SKM-1 treated with dmso at 0.1 percent for 144 hours (cell line): Measurements from ENCODE around the gene PDE1A.

Experiments
- DNase-seq: peaks from one replicate; lab custom pipeline; 2025; ENCODE audit not compliant: unreplicated experiment; lab: John Stamatoyannopoulos, UW

Gene PDE1A

GRCh38 chr2:182220335-182220734, 206.5 kb downstream of the PDE1A start:
- DNase-seq = no peak

GRCh38 chr2:182210669-182211068, 216.2 kb downstream of the PDE1A start:
- no peak for DNase-seq

GRCh38 chr2:182208421-182208820, 218.4 kb downstream of the PDE1A start:
- no peak for DNase-seq

GRCh38 chr2:182207049-182207746, 219.6 kb downstream of the PDE1A start:
- no peak for DNase-seq

- no peak for DNase-seq
These were observed 229.3 kb downstream of the PDE1A start for GRCh38 chr2:182197529-182197928.

GRCh38 chr2:182193291-182193690, 233.5 kb downstream of the PDE1A start:
- no peak for DNase-seq

- no peak for DNase-seq
These were observed 235.8 kb downstream of the PDE1A start for GRCh38 chr2:182191061-182191460.

- DNase-seq = no peak
These were observed 239.7 kb downstream of the PDE1A start for GRCh38 chr2:182187130-182187529.

GRCh38 chr2:182186132-182186735, 240.6 kb downstream of the PDE1A start:
- peak; percentile 40 for DNase-seq

- DNase-seq = no peak
These were observed 244.4 kb downstream of the PDE1A start for GRCh38 chr2:182182436-182182835.

- no peak for DNase-seq
These were observed 245.5 kb downstream of the PDE1A start for GRCh38 chr2:182181381-182181780.

- no peak for DNase-seq
These were observed 247.7 kb downstream of the PDE1A start for GRCh38 chr2:182179176-182179575.

GRCh38 chr2:182173944-182174622, 252.8 kb downstream of the PDE1A start:
- DNase-seq = no peak

GRCh38 chr2:182170341-182170740, 256.5 kb downstream of the PDE1A start:
- DNase-seq = no peak

- DNase-seq = no peak
These were observed 259.0 kb downstream of the PDE1A start for GRCh38 chr2:182167882-182168281.

- DNase-seq = no peak
These were observed 260.0 kb downstream of the PDE1A start for GRCh38 chr2:182166841-182167240.

GRCh38 chr2:182166406-182166805, 260.4 kb downstream of the PDE1A start:
- no peak for DNase-seq

GRCh38 chr2:182165202-182165601, 261.6 kb downstream of the PDE1A start:
- DNase-seq = no peak

GRCh38 chr2:182164686-182165085, 262.1 kb downstream of the PDE1A start:
- DNase-seq = no peak

GRCh38 chr2:182163878-182164277, 263.0 kb downstream of the PDE1A start:
- DNase-seq = no peak

- no peak for DNase-seq
These were observed 278.5 kb downstream of the PDE1A start for GRCh38 chr2:182148344-182148743.

- no peak for DNase-seq
These were observed 282.1 kb downstream of the PDE1A start for GRCh38 chr2:182144776-182145165.
